K562 (cell line): ENCODE measurements around the gene DEDD2. TPM values are rescaled to one million over a fixed set of nuclear protein-coding genes. Genes with fewer than 3 reads are reported as not detected.

Experiments
- ESRRA ChIP-seq: fragments of 450-650 bp; IDR thresholded peaks from 2 replicates; pipeline ENCODE4 v1.6.1; 2014; ENCODE audit warnings: low read depth, mild to moderate bottlenecking, moderate library complexity, borderline replicate concordance
- HMG20A ChIP-seq: fragments of 450-650 bp; formaldehyde crosslinking; conservative IDR thresholded peaks from 2 replicates; pipeline ENCODE4 v1.4.0; 2020; ENCODE audit warnings: mild to moderate bottlenecking, mixed read lengths
- KLF6 ChIP-seq: fragments of 250-450 bp; sonication (Bioruptor Pico); IDR thresholded peaks from 2 replicates; pipeline ENCODE4 v1.4.0; 2020; ENCODE audit warnings: mild to moderate bottlenecking, moderate library complexity, borderline replicate concordance
- PHF8 ChIP-seq: fragments of 200-600 bp; sonication (generic); IDR thresholded peaks from 2 replicates; pipeline ENCODE4 v1.6.1; 2012; ENCODE audit warnings: mixed run types, mild to moderate bottlenecking, inconsistent platforms, low read length, moderate library complexity, borderline replicate concordance
- RB1 ChIP-seq: fragments of 450-650 bp; IDR thresholded peaks from 2 replicates; pipeline ENCODE4 v1.6.1; 2017; ENCODE audit warnings: low read depth, mild to moderate bottlenecking
- RBM14 ChIP-seq: fragments of 200-400 bp; formaldehyde crosslinking; IDR thresholded peaks from 2 replicates; pipeline ENCODE4 v1.6.1; 2018; ENCODE audit warnings: low read depth, mild to moderate bottlenecking, low read length, moderate library complexity, borderline replicate concordance; ENCODE audit not compliant: insufficient read depth
- RCOR1 ChIP-seq, 2 experiments: IDR thresholded peaks; 2 replicates each; pipeline ENCODE4 v1.6.1; 2012; ENCODE audit warnings: low read depth in 2 of 2, low read length in 2 of 2, borderline replicate concordance in 1 of 2, improper control_type of control experiment in 1 of 2
- SIN3A ChIP-seq, 2 experiments: fragments of 150-350 bp in 1 of 2; IDR thresholded peaks; 2 replicates each; pipeline ENCODE4 v1.6.1; 2011 to 2016; ENCODE audit warnings: borderline replicate concordance in 2 of 2, low read depth in 2 of 2, low read length in 2 of 2, mild to moderate bottlenecking in 2 of 2, moderate library complexity in 2 of 2; ENCODE audit not compliant: control insufficient read depth in 1 of 2
- SREBF2 ChIP-seq: sonication (generic); formaldehyde crosslinking; IDR thresholded peaks from 2 replicates; pipeline ENCODE4 v1.4.0; 2020; ENCODE audit warnings: mild to moderate bottlenecking, missing genetic modification reagents
- SRSF1 ChIP-seq: fragments of 200-400 bp; formaldehyde crosslinking; IDR thresholded peaks from 2 replicates; pipeline ENCODE4 v1.6.1; 2017; ENCODE audit warnings: mild to moderate bottlenecking, low read depth, low read length, moderate library complexity
- ZNF124 ChIP-seq: sonication (generic); formaldehyde crosslinking; IDR thresholded peaks from 2 replicates; pipeline ENCODE4 v1.8.1; 2022; ENCODE audit warnings: missing genetic modification reagents
- ZNF436 ChIP-seq: fragments of 250-450, 450-650 bp; sonication (Bioruptor Pico); formaldehyde crosslinking; IDR thresholded peaks from 2 replicates; pipeline ENCODE4 v1.7.0; 2020; ENCODE audit warnings: mild to moderate bottlenecking
- ZNF444 ChIP-seq: fragments of 250-450 bp; sonication (Bioruptor Pico); IDR thresholded peaks from 2 replicates; pipeline ENCODE4 v1.4.0; 2020; ENCODE audit warnings: mild to moderate bottlenecking, moderate library complexity
- ZNF785 ChIP-seq: fragments of 250-450 bp; sonication (Bioruptor Pico); IDR thresholded peaks from 2 replicates; pipeline ENCODE4 v1.4.0; 2020; ENCODE audit warnings: mild to moderate bottlenecking
- polyA plus RNA-seq, 8 experiments: library from polyadenylated mRNA; depleted of rRNA in 4 of 8; stranded (reverse) in 5 of 8; unstranded in 3 of 8; fragments of >200 nt; fragmentation: Nextera tagmentation in 2 of 8; fragmentation: Illumina TruSeq in 1 of 8; extraction: Ambion mirVana in 2 of 8; extraction: Trizol in 1 of 8; gene quantifications; 2 replicates each; pipeline versions ENCODE4 v1.2.1 to v1.2.3, GENCODE V29; 2011 to 2014; ENCODE audit warnings: inconsistent platforms in 1 of 8, missing spikeins in 1 of 8
- total RNA-seq, 7 experiments: library from RNA; depleted of rRNA in 6 of 7; stranded (reverse); fragments of >200 nt in 6 of 7; fragmentation: Illumina TruSeq in 2 of 7; extraction: Trizol in 2 of 7; gene quantifications; 2 replicates each; pipeline versions ENCODE4 v1.2.1 to v1.2.3, GENCODE V29; 2011 to 2021; ENCODE audit warnings: low replicate concordance in 1 of 7
- TF ChIP-seq, protein P1 (sequence below): fragments of 250-450 bp; sonication (Bioruptor Pico); IDR thresholded peaks from 2 replicates; pipeline ENCODE4 v1.8.0; 2022; ENCODE audit warnings: inconsistent platforms, mild to moderate bottlenecking, moderate library complexity, borderline replicate concordance
- TF ChIP-seq, protein P2 (sequence below): sonication (generic); formaldehyde crosslinking; IDR thresholded peaks from 2 replicates; pipeline ENCODE4 v1.8.0; 2022; ENCODE audit warnings: mild to moderate bottlenecking, missing genetic modification reagents
- TF ChIP-seq, protein P3 (sequence below): fragments of 200-800 bp; sonication (Bioruptor generic); IDR thresholded peaks from 2 replicates; pipeline ENCODE4 v1.6.1; 2017; ENCODE audit warnings: missing genetic modification characterization, missing compliant biosample characterization
- TF ChIP-seq, protein P4 (sequence below): fragments of 450-650 bp; IDR thresholded peaks from 2 replicates; pipeline ENCODE4 v1.6.1; 2017; ENCODE audit warnings: antibody characterized with exemption, mild to moderate bottlenecking

Gene DEDD2
- total and polyA plus RNA-seq, 9 of the 15 experiments (the other 6 are each of a cell fraction or from before 2014, with no cell fraction given) = 4.3 to 43.0 (median 29.2) TPM

DNA sequence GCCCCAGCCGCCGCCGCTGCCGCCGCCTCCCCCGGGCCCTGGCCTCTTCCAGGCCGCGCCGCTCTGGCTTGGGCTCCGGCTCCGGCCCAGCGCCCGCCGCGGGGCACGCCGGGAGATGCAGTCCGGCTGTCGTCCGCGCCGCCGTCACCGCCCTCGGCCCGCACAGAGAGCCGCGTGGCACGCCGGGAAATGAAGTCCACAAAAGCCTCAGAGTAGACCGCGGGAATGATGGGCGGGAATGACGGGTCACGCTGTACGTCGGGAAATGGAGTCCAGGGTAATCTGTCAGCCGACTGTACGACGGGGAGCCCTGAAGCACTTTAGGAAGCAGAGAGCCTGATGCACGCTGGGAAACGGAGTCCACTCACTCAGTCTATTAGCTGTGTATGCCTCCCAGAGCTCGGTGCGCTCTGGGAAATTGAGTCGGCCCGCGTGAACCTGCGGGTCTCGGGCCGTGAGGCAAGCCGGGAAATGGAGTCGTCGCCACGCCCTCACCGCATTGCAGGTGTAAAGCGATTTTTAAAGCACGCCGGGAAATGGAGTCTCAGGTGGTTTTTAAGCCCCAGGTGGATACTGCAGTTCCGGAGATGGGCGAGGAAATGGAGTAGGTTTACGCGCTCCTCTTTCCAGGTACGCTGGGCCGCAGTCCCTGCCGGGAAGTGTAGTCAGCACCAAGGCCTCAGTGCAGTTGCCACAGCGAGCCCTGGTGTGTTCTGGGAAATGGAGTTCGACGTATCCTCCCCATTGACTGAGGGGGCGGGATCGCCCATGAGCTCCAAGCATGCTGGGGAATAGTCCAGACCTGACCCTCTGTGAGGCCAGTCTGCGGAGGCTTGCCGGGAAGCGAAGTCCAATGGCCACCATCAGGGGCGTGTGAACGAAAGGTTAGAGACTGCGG lies 25.3 kb upstream of the DEDD2 start, which contains the start of gene GSK3A (continued):
- TF ChIP-seq, protein P1, sequence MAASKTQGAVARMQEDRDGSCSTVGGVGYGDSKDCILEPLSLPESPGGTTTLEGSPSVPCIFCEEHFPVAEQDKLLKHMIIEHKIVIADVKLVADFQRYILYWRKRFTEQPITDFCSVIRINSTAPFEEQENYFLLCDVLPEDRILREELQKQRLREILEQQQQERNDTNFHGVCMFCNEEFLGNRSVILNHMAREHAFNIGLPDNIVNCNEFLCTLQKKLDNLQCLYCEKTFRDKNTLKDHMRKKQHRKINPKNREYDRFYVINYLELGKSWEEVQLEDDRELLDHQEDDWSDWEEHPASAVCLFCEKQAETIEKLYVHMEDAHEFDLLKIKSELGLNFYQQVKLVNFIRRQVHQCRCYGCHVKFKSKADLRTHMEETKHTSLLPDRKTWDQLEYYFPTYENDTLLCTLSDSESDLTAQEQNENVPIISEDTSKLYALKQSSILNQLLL (CRISPR knock-in tag) = no peak
- TF ChIP-seq RB1 (peak; percentile 84), KLF6 (CRISPR knock-in tag) (0 out of 2 replicates have a peak, but pooled peaks have one; percentile 16), ZNF444 (CRISPR knock-in tag) (0 out of 2 replicates have a peak, but pooled peaks have one; percentile 16), SREBF2 (CRISPR knock-in tag) (no peak), ZNF124 (CRISPR knock-in tag) (no peak), ZNF436 (CRISPR knock-in tag) (no peak), ESRRA (peak; percentile 58; the same call in 1 of the 2 replicates), RBM14 (no peak), SIN3A (IDR thresholded peaks at IDR 0.05; ENCODE audit: borderline replicate concordance in 2 of 2, control insufficient read depth in 1 of 2, low read depth in 2 of 2, low read length in 2 of 2) (peak; percentile 83 to 86; a peak in 3 of 4 replicates), SRSF1 (no peak), PHF8 (peak; percentile 50; the same call in 1 of the 2 replicates), RCOR1 (IDR thresholded peaks at IDR 0.05; ENCODE audit: borderline replicate concordance in 1 of 2, low read depth in 2 of 2, low read length in 2 of 2) (peak in 1 of 2 experiments; percentile 47; a peak in 2 of 4 replicates), ZNF785 (CRISPR knock-in tag) (no peak), HMG20A (no peak)
- TF ChIP-seq, protein P2, sequence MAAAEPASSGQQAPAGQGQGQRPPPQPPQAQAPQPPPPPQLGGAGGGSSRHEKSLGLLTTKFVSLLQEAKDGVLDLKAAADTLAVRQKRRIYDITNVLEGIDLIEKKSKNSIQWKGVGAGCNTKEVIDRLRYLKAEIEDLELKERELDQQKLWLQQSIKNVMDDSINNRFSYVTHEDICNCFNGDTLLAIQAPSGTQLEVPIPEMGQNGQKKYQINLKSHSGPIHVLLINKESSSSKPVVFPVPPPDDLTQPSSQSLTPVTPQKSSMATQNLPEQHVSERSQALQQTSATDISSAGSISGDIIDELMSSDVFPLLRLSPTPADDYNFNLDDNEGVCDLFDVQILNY (CRISPR knock-in tag) = 0 out of 2 replicates have a peak, but pooled peaks have one; percentile 15
- TF ChIP-seq, protein P3, sequence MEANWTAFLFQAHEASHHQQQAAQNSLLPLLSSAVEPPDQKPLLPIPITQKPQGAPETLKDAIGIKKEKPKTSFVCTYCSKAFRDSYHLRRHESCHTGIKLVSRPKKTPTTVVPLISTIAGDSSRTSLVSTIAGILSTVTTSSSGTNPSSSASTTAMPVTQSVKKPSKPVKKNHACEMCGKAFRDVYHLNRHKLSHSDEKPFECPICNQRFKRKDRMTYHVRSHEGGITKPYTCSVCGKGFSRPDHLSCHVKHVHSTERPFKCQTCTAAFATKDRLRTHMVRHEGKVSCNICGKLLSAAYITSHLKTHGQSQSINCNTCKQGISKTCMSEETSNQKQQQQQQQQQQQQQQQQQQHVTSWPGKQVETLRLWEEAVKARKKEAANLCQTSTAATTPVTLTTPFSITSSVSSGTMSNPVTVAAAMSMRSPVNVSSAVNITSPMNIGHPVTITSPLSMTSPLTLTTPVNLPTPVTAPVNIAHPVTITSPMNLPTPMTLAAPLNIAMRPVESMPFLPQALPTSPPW (CRISPR knock-in tag) = peak; percentile 71
- TF ChIP-seq, protein P4, sequence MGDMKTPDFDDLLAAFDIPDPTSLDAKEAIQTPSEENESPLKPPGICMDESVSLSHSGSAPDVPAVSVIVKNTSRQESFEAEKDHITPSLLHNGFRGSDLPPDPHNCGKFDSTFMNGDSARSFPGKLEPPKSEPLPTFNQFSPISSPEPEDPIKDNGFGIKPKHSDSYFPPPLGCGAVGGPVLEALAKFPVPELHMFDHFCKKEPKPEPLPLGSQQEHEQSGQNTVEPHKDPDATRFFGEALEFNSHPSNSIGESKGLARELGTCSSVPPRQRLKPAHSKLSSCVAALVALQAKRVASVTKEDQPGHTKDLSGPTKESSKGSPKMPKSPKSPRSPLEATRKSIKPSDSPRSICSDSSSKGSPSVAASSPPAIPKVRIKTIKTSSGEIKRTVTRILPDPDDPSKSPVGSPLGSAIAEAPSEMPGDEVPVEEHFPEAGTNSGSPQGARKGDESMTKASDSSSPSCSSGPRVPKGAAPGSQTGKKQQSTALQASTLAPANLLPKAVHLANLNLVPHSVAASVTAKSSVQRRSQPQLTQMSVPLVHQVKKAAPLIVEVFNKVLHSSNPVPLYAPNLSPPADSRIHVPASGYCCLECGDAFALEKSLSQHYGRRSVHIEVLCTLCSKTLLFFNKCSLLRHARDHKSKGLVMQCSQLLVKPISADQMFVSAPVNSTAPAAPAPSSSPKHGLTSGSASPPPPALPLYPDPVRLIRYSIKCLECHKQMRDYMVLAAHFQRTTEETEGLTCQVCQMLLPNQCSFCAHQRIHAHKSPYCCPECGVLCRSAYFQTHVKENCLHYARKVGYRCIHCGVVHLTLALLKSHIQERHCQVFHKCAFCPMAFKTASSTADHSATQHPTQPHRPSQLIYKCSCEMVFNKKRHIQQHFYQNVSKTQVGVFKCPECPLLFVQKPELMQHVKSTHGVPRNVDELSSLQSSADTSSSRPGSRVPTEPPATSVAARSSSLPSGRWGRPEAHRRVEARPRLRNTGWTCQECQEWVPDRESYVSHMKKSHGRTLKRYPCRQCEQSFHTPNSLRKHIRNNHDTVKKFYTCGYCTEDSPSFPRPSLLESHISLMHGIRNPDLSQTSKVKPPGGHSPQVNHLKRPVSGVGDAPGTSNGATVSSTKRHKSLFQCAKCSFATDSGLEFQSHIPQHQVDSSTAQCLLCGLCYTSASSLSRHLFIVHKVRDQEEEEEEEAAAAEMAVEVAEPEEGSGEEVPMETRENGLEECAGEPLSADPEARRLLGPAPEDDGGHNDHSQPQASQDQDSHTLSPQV = peak; percentile 85; the same call in 1 of the 2 replicates
